HG02852 (cell line): ENCODE measurements around the gene AGAP1.

ENCODE experiments used
- ATAC-seq: cut with Tn5 transposase; IDR thresholded peaks from one replicate; pipeline ENCODE4 v1.9.1; 2021; ENCODE audit warnings: mild to moderate bottlenecking, moderate library complexity; ENCODE audit not compliant: unreplicated experiment

Gene AGAP1

DNA sequence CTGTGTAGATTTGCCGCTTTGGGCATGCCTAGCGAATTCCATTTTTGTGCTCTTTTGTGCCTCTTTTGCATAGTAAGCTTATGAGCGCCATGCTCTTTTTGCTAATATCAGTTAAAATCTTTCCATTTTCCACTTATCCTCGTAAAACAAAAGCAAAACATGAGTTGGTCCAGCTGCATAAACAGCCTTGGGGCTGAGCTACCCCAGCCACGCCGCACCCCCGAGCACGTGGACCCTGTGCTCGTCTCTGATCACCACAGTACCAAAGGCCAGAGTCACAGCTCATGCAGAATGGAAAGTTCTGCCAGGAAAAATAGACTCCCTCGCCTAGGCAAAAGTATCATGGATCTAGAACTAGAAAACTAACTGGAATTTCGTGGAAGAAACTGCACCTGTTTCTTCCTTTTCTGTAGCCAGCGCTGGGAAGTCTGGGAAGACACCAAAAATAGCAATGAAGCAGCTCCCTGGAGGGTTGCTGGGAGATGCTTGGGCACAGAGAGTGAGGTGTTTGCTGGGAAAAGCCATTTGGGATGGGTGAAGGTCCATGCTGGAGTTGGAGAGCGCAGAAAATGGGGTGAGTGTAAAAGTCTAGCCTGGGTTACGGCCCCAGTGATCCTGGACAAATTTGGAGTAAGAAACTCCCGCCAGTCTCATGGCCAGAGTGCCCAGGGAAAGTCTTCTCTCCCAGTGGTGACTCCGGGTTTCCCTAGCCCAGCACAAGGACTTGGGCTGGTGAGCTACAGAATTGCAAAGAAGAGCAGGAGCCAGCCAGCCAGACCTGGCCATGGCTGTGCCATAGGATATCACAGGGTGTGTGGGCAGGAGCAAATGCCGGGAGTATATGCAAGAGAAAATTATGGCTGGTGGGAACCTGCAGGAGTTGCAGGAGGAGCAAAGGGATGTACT is 456.0 kb downstream of the AGAP1 start:
- ATAC-seq = no peak

- ATAC-seq = no peak
Measured at GRCh38 chr2:235950473-235950809, 456.6 kb downstream of the AGAP1 start.

GRCh38 chr2:235951493-235951892 is 457.6 kb downstream of the AGAP1 start:
- ATAC-seq = no peak

GRCh38 chr2:235951982-235952381 is 458.1 kb downstream of the AGAP1 start:
- no peak for ATAC-seq

DNA sequence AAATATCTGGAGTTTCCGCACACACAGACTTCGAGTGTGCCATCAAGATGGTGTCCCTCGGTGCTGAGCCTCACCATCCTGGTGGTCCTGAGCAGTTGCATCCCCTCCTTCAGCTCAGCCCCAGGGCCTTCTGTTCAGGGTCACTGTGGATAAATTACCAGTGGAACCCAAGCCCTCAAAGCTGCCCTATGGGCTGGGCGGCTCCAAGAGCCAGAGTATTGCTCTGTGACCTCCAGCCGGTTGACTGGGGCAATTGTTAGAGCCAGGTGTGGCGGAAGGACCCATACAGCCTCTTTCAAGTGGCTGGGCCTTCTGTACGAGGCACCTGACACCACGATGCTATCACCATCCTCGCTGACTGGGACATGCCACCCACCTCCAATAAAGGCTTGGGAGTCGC is 458.9 kb downstream of the AGAP1 start:
- no peak for ATAC-seq

DNA sequence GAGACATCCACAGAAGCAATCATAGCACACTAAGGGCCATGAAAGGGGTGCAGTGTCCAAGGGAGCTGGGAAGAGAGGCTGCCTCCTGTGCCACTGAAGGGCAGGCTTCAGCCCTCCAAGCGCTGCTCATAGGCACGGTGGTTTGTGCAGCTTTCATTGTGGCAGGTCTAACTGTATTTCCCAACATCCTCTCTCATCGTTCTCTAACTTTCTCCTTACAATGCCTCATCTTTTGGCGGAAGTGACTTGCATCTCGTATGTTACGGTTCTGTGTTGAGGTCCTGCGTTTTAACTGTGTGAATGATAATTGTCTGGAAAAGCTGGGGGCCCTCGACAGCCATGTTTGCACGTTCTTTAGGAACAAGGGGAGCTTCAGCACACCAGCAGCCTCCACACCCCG is 460.4 kb downstream of the AGAP1 start:
- no peak for ATAC-seq

DNA sequence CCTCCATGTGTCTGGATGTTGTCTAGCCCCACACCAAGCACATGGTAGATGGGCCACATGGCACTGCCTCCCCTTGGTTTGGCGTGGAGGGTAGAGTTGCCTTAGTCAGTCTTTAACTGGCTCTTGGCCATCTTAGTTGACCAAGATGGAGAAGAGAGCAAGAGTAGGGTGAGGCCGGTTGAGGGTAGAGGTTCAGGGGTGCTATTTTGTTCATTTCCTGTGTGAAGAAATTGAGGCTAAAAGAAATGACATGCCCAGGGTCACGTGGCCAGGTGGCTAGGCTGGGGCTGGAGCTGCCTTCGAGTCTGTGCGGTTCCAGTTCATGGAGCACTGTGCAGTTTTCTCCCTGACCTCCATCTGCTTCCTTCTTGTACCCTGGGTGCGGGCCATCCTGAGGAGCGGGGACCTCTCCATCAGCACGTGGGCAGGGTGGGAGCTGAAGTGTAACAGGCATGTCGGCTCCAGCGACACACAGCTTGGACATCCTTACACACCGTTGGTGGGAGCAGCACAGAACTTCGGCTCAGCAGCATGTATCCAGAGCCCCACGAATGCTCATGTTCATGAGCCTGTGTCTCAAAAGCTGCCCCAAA is 461.1 kb downstream of the AGAP1 start:
- ATAC-seq = no peak

DNA sequence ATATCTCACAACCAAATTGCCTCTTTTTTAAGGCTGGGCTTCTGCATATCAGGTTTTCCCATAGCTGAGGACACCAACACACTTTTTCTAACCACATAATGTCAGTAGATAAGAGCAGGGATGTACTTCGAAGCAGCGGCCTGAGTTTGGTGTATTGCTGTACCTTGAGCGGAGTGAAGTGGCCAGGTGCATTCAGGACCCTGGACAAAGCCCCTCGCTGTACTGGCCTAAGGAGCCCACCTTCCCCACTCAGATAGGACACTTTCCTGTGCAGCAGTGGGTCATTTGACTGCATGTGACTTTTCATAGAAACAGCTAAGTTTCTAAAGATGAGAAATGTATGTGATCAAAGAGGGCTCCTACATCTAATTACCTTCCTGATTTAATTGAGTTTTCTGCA is 461.8 kb downstream of the AGAP1 start:
- no peak for ATAC-seq

GRCh38 chr2:235956281-235956970 is 462.6 kb downstream of the AGAP1 start:
- no peak for ATAC-seq

DNA sequence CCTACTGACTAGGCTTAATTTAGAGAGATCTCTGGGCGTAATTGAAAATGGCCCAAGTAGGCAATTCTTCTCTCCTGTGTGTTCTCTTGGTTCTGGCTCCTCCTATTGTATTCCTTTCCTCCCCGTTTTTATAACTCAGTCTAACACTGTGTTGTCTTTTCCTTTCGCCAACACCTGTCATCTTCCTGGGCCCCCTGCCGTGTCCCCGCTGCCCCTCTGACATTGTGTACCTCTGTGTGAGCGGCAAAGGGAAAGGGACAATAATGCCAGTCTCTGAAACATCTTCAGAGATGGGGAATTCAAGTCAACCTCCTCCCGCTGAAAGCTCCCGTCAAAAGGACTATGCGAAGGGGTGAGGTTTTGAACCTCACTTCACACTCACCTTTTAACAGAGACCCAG is 463.4 kb downstream of the AGAP1 start:
- ATAC-seq = no peak

DNA sequence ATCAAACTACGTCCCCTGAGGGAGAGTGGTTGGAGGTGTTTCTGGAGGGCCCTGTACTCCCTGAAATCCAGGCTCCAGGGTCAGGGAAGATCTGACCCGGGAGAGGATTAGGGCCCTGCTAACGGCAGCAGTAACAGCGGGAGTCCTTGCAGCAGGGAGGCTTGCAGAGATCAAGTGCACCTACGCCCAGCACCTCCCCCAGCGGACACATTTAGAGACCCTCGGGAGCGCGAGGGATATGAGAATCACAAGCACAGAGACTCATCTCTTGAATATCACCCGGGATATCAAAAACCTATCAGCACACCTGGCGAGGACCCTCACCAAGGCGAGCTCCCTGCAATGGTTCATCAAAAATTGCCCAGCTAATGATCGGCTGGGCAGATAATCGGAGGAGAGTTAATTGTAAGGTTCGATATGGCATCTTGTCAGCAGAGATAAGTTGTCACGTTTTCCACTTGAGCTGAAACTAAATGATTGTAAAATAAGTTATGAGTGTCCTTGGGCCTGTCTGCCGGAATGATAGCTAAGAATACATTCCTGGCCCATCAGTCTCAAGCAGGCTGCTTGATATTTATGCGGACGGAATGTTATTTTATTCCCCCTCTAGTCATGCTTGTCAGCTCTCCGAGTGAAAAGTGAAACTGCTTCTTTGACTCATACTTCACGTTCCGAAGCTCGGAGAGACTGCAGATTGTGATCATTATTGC is 464.5 kb downstream of the AGAP1 start:
- ATAC-seq = no peak

DNA sequence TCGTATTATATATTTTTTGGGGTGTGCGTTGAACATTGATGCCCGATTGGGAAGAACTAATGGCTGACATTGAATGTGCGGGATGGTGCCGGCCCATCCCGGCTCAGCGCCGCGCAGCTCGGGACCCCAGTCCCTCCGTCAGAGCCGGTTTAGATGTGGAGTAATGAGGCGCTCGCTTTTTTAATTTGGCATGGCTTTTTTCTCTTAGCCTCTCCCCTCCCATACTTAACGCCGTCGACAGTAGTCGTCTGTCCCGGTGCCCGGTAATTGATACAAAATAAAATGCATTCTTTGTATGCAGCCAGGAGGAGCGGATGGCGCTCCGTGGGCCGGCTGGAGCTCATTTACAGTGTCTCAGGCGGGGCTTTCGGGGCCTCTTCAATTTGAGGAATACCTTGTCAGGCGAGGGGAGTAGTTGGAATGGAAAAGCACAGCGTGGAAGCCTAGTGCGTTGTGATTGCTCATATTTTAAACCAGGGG is 465.1 kb downstream of the AGAP1 start:
- no peak for ATAC-seq

GRCh38 chr2:235960011-235960715 is 466.3 kb downstream of the AGAP1 start:
- no peak for ATAC-seq

GRCh38 chr2:235960716-235961640 is 467.1 kb downstream of the AGAP1 start:
- ATAC-seq = no peak

- ATAC-seq = no peak
Measured at GRCh38 chr2:235961711-235962110, 467.9 kb downstream of the AGAP1 start.

DNA sequence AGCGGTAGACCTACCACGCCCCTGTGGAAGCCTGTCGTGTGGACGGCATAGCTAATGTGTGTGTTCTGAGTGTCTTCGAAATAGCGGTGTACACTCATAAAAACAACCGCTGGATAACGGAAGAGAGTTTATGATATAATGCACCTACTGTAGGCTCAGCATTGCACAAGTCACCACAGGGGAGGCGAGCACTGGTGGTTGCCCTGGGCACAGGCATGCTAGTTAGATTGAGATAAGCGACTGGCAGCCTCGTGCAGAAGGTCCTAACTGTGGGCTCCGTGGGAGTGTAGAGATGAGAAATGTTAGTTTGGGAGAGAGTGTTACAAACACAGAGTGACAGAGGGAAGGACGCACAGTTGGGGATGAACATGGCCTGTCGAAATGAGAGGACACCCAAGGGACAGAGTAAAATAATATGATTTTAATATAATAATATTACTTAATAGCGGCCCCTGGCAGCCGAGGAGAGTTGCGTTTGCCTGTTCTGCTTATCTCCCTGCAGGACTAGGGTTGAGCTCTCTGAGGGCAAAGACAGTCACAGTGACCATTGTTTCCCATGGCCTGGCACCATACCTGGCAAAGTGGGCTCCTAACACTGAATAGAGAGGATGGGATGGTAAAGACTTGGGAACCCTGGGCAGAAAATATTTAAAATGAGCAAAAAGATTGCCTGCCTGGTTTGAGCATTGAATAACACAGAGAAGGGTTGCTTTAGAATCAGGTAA is 470.2 kb downstream of the AGAP1 start:
- ATAC-seq = no peak

DNA sequence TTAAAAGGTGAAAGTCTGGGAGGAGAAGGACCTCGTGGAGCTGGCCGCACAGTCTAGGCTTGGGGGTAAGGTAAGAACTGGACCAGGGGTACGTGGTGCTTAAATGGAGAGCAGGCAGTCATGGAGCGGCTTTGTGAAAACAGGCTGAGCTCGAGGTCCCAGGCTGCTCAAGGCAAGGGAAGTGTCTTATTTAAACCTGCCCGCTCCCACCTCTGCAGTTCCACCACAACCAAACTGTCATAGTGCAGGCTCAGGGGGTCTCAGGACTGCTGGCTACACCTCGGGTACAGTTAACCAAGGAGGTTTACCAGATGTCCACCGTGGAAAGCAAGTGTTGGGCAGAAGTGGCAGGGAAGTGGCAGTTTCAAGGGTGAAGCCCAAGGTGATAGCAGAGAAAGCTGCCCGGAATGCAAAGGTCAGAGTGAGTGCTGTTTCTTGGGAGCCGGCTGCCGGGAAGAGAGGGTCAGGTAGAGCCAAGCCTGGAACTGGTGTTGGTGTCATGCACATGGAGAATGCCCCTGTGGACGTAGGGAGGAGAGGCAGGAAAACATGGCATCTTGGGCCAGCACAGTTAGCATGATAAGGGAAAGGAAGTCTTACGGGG is 471.0 kb downstream of the AGAP1 start:
- no peak for ATAC-seq

- no peak for ATAC-seq
Measured at GRCh38 chr2:235966396-235966795, 472.6 kb downstream of the AGAP1 start.
